Measurements from ENCODE around the gene TRMT2A.

TRMT2A gene

GRCh38 chr22:20089977-20090729 lies 26.9 kb downstream of the TRMT2A start:
- H3K4me2 ChIP-seq (ENCODE audit: insufficient read depth, low read length): no peak overlapping the region
- H3K4me1 ChIP-seq (ENCODE audit: insufficient read depth, low read length): 0 out of 2 replicates have a peak, but pooled peaks cover under 1% of the 10 kb centered on the region
- no peak overlapping the region for H3K4me3 ChIP-seq (ENCODE audit: low read depth in 1 of 2, low read length in 2 of 2)
- peaks cover 92% of the 10 kb centered on the region for H3K79me2 ChIP-seq (ENCODE audit: insufficient read depth, low read length)
- H3K9me3 ChIP-seq (ENCODE audit: insufficient read depth, low read length, severe bottlenecking): no peaks in the 10 kb centered on the region
- H3K36me3 ChIP-seq (ENCODE audit: insufficient read depth, low read length): peaks cover 100% of the 10 kb centered on the region
- no peaks in the 10 kb centered on the region for H3K27me3 ChIP-seq (ENCODE audit: insufficient read depth, low read length, poor library complexity)
- H3K9ac ChIP-seq (ENCODE audit: low read depth, low read length): no peak overlapping the region
- no peak overlapping the region for H3K27ac ChIP-seq (ENCODE audit: low read length)
- peaks cover 85% of the 10 kb centered on the region for H4K20me1 ChIP-seq (ENCODE audit: insufficient read depth, low read length)
- TF ChIP-seq CTCF (IDR thresholded peaks at IDR 0.05; ENCODE audit: borderline replicate concordance, extremely low read depth, low read length, poor library complexity, severe bottlenecking): no peak
- TF ChIP-seq EZH2 (IDR thresholded peaks at IDR 0.05; ENCODE audit: borderline replicate concordance, low read depth, low read length, severe bottlenecking): no peak
- DNase-seq: no peak
- H2AFZ ChIP-seq (ENCODE audit: low read depth, low read length): no peak overlapping the region
- no peak for ATAC-seq (ENCODE audit: insufficient read depth, low read depth)

DNA sequence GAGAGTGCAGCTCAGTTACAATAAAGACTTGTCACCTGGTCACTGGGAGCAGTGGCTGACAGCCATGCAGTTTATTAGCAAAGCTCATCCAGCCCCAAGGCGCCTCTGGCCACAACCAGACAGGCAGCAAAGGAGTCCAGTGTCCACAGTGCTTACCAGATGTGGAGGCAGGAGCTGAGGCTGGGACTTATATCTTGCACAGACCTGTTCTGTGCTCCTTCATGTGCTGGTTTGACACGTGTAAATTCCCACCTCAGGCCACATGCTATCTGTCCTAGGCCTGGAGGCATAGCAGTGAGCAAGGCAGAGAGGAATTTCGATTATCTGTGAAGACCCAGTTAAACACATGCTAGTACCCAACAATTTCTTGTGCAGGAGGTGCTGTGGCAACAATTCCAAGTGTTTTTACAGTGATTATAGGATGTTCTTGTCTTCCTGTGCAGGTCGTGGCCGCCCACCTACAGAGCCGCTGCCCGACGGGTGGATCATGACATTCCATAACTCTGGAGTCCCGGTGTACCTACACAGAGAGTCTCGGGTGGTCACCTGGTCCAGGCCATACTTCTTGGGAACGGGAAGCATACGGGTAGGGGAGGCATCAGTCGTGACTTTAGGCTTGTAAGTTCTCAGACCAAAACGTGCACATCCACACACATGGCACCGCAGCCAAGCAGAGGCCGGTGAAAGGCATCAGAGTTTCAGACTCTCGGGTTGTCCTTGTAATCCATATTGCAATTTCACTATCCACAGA lies 27.6 kb downstream of the TRMT2A start:
- TF ChIP-seq EZH2 (IDR thresholded peaks at IDR 0.05; ENCODE audit: borderline replicate concordance, low read depth, low read length, severe bottlenecking): no peak
- TF ChIP-seq CTCF (IDR thresholded peaks at IDR 0.05; ENCODE audit: borderline replicate concordance, extremely low read depth, low read length, poor library complexity, severe bottlenecking): no peak
- no peak overlapping the region for H3K9ac ChIP-seq (ENCODE audit: low read depth, low read length)
- H3K27me3 ChIP-seq (ENCODE audit: insufficient read depth, low read length, poor library complexity): no peaks in the 10 kb centered on the region
- H4K20me1 ChIP-seq (ENCODE audit: insufficient read depth, low read length): peaks cover 89% of the 10 kb centered on the region
- ATAC-seq (ENCODE audit: insufficient read depth, low read depth) (no peak), DNase-seq (no peak)
- H3K4me2 ChIP-seq (ENCODE audit: insufficient read depth, low read length): no peak overlapping the region
- no peak overlapping the region for H3K4me3 ChIP-seq (ENCODE audit: low read depth in 1 of 2, low read length in 2 of 2)
- no peak overlapping the region for H3K27ac ChIP-seq (ENCODE audit: low read length)
- H3K79me2 ChIP-seq (ENCODE audit: insufficient read depth, low read length): peaks cover 92% of the 10 kb centered on the region
- no peaks in the 10 kb centered on the region for H3K9me3 ChIP-seq (ENCODE audit: insufficient read depth, low read length, severe bottlenecking)
- H3K4me1 ChIP-seq (ENCODE audit: insufficient read depth, low read length): peaks cover 8% of the 10 kb centered on the region; the same call in 1 of the 2 replicates
- no peak overlapping the region for H2AFZ ChIP-seq (ENCODE audit: low read depth, low read length)
- peaks cover 100% of the 10 kb centered on the region for H3K36me3 ChIP-seq (ENCODE audit: insufficient read depth, low read length)

- H3K36me3 ChIP-seq (ENCODE audit: insufficient read depth, low read length): peaks cover 100% of the 10 kb centered on the region
- H2AFZ ChIP-seq (ENCODE audit: low read depth, low read length): no peak overlapping the region
Observed at GRCh38 chr22:20088263-20088648, 28.8 kb downstream of the TRMT2A start.

More at GRCh38 chr22:20088263-20088648, 28.8 kb downstream of the TRMT2A start:
- no peak overlapping the region for H3K4me3 ChIP-seq (ENCODE audit: low read depth in 1 of 2, low read length in 2 of 2)
- H4K20me1 ChIP-seq (ENCODE audit: insufficient read depth, low read length): peaks cover 89% of the 10 kb centered on the region
- no peak overlapping the region for H3K4me2 ChIP-seq (ENCODE audit: insufficient read depth, low read length)
- H3K9me3 ChIP-seq (ENCODE audit: insufficient read depth, low read length, severe bottlenecking): no peaks in the 10 kb centered on the region
- DNase-seq: no peak
- peaks cover 19% of the 10 kb centered on the region for H3K4me1 ChIP-seq (ENCODE audit: insufficient read depth, low read length)
- no peaks in the 10 kb centered on the region for H3K27me3 ChIP-seq (ENCODE audit: insufficient read depth, low read length, poor library complexity)
- no peak for TF ChIP-seq CTCF (IDR thresholded peaks at IDR 0.05; ENCODE audit: borderline replicate concordance, extremely low read depth, low read length, poor library complexity, severe bottlenecking)
- TF ChIP-seq EZH2 (IDR thresholded peaks at IDR 0.05; ENCODE audit: borderline replicate concordance, low read depth, low read length, severe bottlenecking): no peak
- H3K27ac ChIP-seq (ENCODE audit: low read length): no peak overlapping the region
- H3K9ac ChIP-seq (ENCODE audit: low read depth, low read length): no peak overlapping the region
- ATAC-seq (ENCODE audit: insufficient read depth, low read depth): no peak
- H3K79me2 ChIP-seq (ENCODE audit: insufficient read depth, low read length): peaks cover 92% of the 10 kb centered on the region
